MM.1S (cell line): ENCODE data around the gene ABHD16B.

Experiments
- CTCF ChIP-seq: fragments of 300-600 bp; sonication (generic); IDR thresholded peaks from 2 replicates; pipeline ENCODE4 v1.5.1; 2016; ENCODE audit warnings: antibody characterized with exemption, low read length, mixed read lengths
- EZH2 ChIP-seq: fragments of 300-600 bp; sonication (generic); optimal IDR thresholded peaks from 2 replicates; pipeline ENCODE3; 2017; ENCODE audit warnings: low read depth, mild to moderate bottlenecking, antibody characterized with exemption, low read length, mixed read lengths
- EZH2phosphoT487 ChIP-seq: fragments of 300-600 bp; sonication (generic); IDR thresholded peaks from 2 replicates; pipeline ENCODE4 v1.6.1; 2018; ENCODE audit warnings: antibody characterized with exemption, low read length

DNA sequence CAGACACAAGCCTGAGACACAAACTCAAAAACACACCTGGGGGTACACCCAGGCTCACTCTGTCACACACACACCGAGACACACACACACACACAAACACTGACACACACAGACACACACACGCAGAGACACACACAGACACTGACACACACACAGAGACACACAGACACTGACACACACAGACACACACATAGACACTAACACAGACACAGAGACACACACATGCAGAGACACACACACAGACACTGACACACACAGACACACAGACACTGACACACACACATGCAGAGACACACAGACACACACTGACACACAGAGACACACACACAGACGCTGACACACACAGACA lies 14.4 kb upstream of the ABHD16B start:
- TF ChIP-seq EZH2: no peak
- no peak for TF ChIP-seq CTCF
- TF ChIP-seq EZH2phosphoT487: no peak
